HT-29 (cell line): Measurements from ENCODE around the gene SCMH1. TPM values are rescaled to one million over a fixed set of nuclear protein-coding genes. Genes with fewer than 3 reads are reported as not detected.

ENCODE experiments used
- DNase-seq: peaks from one replicate; pipeline ENCODE4 v3.0.0-alpha.2; 2015; ENCODE audit warnings: low spot score
- total RNA-seq: library from RNA; depleted of rRNA; stranded (reverse); fragments of >200 nt; shearing (Covaris generic); gene quantifications from 2 replicates; pipeline ENCODE4 v1.2.3, GENCODE V29; 2014; rRNA removed

SCMH1 gene
- total RNA-seq, 1 experiment from 2014 or later, result 24.7 TPM

- DNase-seq, result peak; percentile 95
These were observed 262.7 kb downstream of the SCMH1 start, which contains the start of gene CTPS1 for GRCh38 chr1:40979241-40980067. Gene CTPS1, plus strand, starts transcription at chr1:40979696. Its CDS starts 3,595 bp downstream, at chr1:40983291.

DNA sequence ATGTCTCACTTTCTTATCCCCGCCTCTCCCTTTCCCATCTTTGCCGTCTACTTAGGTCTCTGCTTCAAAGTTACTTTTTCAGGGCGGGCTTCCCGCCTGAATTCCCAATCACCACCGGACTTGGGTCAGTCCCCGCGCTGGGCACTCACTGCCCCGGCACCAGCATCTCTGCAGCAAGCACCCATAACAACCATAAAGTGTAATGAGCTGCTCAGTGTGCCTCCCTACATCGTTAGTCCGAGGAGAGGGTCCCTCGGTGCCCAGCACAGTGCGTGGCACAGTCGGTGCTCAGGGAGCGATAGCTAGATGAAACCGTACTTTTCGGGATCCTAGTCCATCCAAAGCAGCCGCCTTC, 263.2 kb downstream of the SCMH1 start:
- DNase-seq, result no peak

- no peak for DNase-seq
These were observed 264.4 kb downstream of the SCMH1 start for GRCh38 chr1:40977716-40978115.

Other genes with a start within 250 kb of the SCMH1 start
- 0.23 TPM in 2 replicates for gene SLFNL1, start 220.6 kb downstream of the SCMH1 start, total RNA-seq
- gene FOXO6, start 119.1 kb upstream of the SCMH1 start, total RNA-seq, result 1.5 and 1.9 TPM in 2 replicates
- gene EDN2, start 242.4 kb upstream of the SCMH1 start, total RNA-seq, result 0.37 and 0.46 TPM in 2 replicates